ENCODE measurements around the gene BARX1.

Gene BARX1, protein sequence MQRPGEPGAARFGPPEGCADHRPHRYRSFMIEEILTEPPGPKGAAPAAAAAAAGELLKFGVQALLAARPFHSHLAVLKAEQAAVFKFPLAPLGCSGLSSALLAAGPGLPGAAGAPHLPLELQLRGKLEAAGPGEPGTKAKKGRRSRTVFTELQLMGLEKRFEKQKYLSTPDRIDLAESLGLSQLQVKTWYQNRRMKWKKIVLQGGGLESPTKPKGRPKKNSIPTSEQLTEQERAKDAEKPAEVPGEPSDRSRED

DNA sequence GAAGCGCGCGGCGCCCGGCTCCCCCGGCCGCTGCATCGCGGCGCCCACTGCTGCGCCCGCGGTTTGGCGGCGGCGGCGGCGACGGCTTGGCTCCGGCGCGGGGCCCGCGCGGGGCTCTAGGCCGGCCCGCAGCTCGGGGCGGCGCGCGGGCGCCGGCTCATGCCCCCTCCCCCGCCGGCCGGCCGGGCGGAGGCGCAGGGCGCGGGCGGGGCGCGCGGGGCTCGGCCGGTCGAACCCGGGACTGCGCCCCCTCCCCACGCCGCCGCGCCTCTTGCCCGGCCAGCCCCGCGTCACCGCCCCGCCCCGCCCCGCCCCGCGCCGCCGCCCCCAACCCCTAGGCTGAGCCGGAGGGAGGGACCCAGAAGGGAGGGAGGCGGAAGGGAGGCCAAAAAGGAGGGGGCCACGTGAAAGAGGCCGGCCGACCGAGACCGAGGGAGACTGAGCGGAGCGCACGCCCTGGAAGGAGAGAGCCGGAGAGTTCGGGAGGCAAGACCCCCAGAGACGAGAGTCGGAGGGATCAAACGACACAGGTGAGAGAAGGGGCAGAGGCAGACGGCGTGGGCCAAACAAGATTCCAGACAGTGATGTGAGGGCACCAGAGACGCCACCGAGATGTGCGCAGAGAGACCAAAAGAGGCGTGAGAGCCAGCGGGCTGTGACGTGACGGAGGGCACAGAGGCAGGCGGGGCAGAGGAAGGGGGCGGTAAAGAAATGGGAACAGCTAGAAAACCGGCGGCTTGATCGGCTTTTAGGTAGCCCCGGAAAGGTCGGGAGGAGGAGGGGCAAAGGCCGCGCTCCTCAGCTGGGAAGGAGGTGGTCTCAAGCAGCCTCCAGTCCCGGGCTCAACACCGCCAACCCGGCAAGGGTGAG is at the start of gene BARX1:
BARX1 (minus strand) TSS at position 245 of the 870 bp plus-strand sequence; CDS start at position 36, 209 bp downstream.
- no peak for DNase-seq (ENCODE audit: insufficient read length, low spot score)
- FAIRE-seq = no peak
- 0 out of 2 replicates have a peak, but pooled peaks have one; percentile 2 for TF ChIP-seq POLR2A (IDR thresholded peaks at IDR 0.05; ENCODE audit: low read depth, low read length)

DNA sequence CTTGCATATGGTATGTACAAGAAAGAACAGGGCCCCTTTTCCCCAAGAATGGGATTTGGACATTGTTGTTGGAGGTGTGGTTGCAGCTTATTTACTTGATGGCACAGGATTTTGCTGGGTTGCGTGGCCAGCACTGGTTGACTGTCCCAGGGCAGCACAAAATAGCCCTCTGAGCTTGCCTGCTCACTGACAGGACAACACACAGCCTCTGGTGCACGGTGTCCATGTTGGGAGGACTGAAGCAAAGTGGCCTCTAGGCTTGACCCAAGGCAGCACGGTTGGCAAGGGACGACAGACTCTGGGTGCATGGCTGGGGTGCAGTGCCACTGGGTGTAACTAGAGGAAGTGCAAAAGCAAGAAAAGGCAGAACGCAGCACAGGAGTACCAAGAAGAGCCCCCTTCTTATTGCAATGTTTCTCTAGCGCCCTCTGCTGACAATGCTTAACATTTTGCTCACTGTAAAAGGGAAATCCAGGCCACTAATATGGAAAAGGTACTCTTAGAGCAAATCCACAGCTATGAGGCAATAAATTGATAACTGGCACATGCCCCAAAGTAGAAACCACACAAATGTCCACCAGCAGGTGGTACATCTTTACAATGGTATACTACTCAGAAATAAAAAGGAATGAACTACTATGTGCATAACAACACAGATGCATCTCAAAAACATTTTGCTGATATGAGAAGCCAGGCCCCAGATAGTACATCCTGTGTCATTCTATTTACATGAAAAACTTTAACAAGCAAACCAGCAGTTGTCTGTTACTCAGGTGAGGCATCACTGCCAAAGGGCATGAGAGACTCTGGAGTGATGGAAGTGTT is 47.4 kb upstream of the BARX1 start:
- FAIRE-seq (peak; percentile 65), DNase-seq (ENCODE audit: insufficient read length, low spot score) (peak; percentile 42)
- TF ChIP-seq POLR2A (IDR thresholded peaks at IDR 0.05; ENCODE audit: low read depth, low read length) = no peak

DNA sequence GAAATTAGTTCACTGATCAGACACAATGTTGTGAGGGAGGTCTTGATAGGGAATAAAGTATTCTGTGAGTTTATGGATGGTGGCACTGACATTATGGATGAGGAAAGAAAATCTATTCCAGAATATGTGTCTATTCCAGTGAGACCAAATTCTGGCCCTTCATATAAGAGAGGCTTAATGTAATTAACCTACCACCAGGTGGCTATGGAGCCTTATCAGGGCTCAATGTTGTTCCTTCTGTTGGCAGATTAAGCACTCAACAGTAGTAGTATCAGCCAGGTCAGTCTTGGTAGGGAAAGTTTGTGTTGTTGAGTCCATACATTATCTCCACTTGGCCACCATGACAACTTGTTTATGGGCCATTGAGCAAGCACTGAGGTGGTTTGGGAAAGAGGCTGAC is 41.7 kb upstream of the BARX1 start:
- no peak for FAIRE-seq
- no peak for DNase-seq (ENCODE audit: insufficient read length, low spot score)

DNA sequence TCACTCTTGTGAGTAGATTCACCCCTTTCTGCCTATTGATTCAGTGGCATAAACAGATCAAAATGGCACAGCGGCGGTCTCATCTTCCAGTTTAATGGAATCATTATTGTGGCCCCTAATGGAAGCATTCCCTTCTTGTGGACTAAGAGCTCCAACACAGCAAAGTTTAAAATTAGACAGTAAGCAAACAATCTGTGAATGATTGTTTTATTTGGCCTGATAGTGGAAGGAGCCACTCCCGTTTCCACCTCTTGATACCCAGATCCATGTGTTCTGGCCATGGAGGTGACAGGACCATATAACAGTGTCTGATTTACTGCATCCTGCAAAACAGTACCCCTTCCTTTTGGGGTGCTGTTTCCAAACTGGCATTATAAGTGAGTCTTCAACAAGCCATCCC is 41.2 kb upstream of the BARX1 start:
- no peak for FAIRE-seq
- TF ChIP-seq POLR2A (IDR thresholded peaks at IDR 0.05; ENCODE audit: low read depth, low read length) = no peak
- DNase-seq (ENCODE audit: insufficient read length, low spot score) = no peak

More for the DNA sequence above, 41.7 kb upstream of the BARX1 start:
- no peak for TF ChIP-seq POLR2A (IDR thresholded peaks at IDR 0.05; ENCODE audit: low read depth, low read length)

DNA sequence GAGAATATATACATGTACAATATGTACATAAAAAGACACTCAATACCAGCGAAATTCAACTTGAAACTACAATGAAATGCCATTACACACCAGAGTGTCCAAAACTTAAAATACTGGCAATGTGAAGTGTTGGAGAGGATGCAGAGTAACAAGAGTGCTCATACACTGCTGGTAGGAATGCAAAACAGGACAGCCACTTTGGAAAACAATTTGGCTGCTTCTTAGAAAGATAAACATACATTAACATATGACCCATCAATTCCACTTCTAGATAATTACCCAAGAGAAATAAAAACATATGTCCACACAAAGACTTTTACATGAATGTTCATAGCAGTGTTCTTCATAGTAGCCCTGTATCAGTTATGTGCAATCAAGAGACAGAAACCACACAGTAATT is 39.4 kb upstream of the BARX1 start:
- no peak for TF ChIP-seq POLR2A (IDR thresholded peaks at IDR 0.05; ENCODE audit: low read depth, low read length)

DNA sequence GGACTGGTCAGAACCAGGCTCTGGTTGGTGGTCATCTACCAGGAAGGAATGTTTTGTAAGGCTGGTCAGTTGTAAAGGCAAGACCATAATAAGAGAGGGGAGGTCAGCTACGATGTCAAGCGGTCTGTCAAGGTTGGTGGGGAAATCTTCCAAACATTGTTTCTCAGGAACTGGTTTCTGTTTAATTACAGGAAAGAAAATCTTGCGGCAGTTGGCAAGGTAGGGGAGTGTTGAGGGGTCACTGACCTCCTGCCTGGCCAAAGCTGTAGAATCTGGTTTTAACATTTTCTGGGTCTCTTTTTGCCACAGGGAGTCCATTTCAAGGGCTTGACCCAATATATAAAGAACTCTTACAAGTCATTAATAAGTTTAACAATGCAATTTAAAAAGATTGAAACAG is 39.0 kb upstream of the BARX1 start:
- TF ChIP-seq POLR2A (IDR thresholded peaks at IDR 0.05; ENCODE audit: low read depth, low read length) = no peak
- FAIRE-seq = no peak
- no peak for DNase-seq (ENCODE audit: insufficient read length, low spot score)

More for the DNA sequence above, 39.4 kb upstream of the BARX1 start:
- FAIRE-seq (peak; percentile 60), DNase-seq (ENCODE audit: insufficient read length, low spot score) (no peak)

DNA sequence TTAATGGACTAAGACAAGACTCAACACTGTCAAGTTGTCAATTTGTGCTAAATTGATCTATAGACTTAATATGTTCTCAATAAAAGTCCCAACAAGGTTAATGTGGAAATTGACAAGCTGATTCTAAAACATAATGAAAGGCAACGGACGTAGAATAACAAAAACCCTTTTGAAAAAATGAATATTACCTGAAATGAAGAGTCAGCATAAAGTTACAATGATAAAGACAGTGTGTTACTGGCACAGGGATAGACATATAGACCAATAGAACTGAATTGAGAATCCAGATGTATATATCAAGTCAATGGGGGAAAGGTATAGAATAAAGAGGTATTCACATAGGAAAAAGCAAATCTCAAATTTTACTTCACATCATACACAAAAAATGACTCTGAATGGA is 37.7 kb upstream of the BARX1 start:
- FAIRE-seq = peak; percentile 23
- no peak for DNase-seq (ENCODE audit: insufficient read length, low spot score)
- no peak for TF ChIP-seq POLR2A (IDR thresholded peaks at IDR 0.05; ENCODE audit: low read depth, low read length)

DNA sequence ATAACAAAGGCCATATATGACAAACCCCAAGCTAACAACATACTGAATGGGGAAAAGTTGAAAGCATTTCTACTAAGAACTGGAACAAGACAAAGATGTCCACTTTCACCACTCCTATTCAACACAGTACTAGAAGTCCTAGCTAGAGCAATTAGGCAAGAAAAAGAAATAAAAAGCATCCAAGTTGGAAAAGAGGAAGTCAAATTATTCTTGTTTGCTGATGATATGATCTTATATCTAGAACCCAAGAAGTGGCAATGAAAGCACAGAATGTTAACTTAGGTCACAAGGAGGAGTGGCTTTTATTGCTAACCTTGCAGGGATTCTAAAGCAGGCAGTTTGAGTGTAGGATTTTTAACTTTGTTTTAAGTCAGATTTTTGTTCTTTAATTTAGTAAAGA is 35.3 kb upstream of the BARX1 start:
- FAIRE-seq (no peak), DNase-seq (ENCODE audit: insufficient read length, low spot score) (no peak)
- no peak for TF ChIP-seq POLR2A (IDR thresholded peaks at IDR 0.05; ENCODE audit: low read depth, low read length)

DNA sequence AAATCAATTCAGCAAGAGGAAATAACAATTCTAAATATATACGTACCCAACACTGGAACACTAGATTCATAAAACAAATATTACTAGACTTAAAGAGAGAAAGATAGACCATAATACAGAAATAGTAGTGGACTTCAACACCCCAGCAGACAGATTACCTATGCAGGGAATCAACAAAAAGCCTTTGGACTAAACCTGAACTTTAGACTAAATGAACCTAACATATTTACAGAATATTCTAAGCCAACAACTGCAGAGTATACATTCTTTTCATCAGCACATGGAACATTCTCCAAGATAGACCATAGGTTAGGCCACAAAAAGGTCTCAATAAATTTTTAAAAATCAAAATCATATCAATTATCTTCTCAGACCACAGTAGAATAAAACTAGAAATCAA is 32.9 kb upstream of the BARX1 start:
- DNase-seq (ENCODE audit: insufficient read length, low spot score) = no peak

DNA sequence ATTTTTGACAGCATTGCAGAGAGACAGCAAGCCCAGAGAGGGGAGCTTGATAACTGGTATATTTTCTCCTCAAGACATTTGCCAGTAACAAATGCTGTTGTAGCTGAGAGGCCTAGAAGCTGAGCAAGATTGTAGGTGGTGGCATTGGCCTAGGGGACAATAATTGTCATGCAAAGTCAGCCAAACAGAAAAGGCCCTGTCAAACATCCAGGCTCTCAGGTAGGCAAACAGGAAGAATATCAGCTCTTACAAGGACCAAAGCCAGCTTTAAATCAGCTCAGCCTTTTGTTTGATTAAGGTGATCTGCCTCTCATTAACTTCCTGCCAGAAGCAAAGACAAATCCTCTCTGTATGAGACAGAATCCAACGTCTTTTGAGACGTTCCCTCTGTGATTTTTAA is 29.7 kb upstream of the BARX1 start:
- no peak for TF ChIP-seq POLR2A (IDR thresholded peaks at IDR 0.05; ENCODE audit: low read depth, low read length)
- no peak for DNase-seq (ENCODE audit: insufficient read length, low spot score)
- no peak for FAIRE-seq

More for the DNA sequence above, 32.9 kb upstream of the BARX1 start:
- no peak for FAIRE-seq
- TF ChIP-seq POLR2A (IDR thresholded peaks at IDR 0.05; ENCODE audit: low read depth, low read length) = no peak

DNA sequence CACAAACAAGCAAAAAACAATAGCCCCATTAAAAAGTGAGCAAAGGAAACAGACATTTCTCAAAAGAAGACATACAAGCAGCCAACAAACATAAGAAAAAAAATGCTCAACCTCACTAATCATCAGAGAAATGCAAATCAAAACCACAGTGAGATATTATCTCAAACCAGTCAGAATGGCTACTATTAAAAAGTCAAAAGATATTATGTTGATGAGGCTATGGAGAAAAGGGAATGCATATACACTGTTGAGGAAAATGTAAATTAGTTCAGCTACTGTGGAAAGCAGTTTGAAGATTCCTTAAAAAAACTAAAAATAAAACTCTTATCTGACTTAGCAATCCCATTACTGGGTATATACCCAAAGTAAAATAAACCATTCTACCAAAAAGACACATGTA is 28.7 kb upstream of the BARX1 start:
- FAIRE-seq = peak; percentile 70
- DNase-seq (ENCODE audit: insufficient read length, low spot score) = no peak
- no peak for TF ChIP-seq POLR2A (IDR thresholded peaks at IDR 0.05; ENCODE audit: low read depth, low read length)

DNA sequence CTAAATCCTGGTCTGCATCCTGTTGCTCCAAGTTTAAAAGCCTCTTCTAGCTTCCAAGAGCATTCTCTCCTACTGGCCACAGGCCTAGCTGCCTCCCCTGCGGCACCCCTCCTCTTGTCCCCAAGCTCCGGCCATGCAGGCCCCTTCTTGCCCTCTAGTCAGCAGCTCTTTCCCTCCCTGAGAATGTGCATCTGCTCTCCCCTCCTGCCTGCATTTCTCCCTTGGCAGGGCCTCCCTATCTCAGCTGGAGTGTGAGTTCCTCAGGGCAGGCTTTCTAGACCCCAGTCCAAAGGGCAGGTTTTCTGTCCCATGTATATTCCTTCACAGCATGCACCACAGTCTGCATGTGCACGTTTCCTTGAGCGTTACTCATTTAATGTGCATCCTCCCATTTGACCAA is 24.6 kb upstream of the BARX1 start:
- no peak for FAIRE-seq
- DNase-seq (ENCODE audit: insufficient read length, low spot score) = no peak
- no peak for TF ChIP-seq POLR2A (IDR thresholded peaks at IDR 0.05; ENCODE audit: low read depth, low read length)

DNA sequence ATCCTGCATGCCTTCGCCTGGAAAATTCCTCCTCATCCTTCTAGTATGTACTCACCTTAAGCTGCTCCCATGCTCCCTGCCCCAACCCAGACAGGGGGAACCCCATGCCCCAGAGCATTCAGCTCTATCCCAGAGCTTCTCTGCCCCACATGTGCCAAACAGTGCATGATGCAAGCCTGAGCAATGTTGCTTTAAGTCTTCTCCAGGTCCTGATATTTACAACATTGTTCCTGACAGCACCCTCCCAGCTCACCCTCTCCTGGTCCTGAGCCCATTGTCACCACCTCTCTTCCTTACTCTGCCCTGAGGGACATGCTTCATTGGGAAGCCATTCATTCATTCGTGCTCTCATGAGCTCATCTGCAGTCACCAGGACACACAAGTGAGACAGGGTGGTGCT is 23.4 kb upstream of the BARX1 start:
- no peak for TF ChIP-seq POLR2A (IDR thresholded peaks at IDR 0.05; ENCODE audit: low read depth, low read length)
- DNase-seq (ENCODE audit: insufficient read length, low spot score) = no peak
- no peak for FAIRE-seq

DNA sequence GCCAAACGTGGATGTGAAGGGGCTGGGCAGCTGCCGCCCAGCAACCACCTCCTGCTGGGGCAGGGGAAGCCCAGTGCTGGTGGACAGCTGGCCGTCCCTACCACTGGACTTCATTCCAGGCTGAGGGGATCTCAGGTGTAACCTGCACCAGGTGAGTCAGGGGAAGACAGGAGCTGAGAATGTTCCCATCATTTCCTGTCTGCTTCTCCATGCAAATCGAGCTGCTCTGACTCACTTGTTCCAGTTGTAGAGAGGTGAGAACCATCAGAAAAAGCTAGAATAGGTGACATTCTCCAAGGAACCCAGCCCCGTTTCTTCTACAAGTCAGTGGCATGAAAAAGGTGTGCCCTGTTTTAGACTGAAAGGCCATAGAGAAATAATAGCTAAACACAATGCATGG is 21.8 kb upstream of the BARX1 start:
- FAIRE-seq (no peak), DNase-seq (ENCODE audit: insufficient read length, low spot score) (no peak)
- TF ChIP-seq POLR2A (IDR thresholded peaks at IDR 0.05; ENCODE audit: low read depth, low read length) = no peak

All from H54 (cell line).